Measurements from ENCODE around the gene TSKU. TPM values are rescaled to one million over a fixed set of nuclear protein-coding genes. Genes with fewer than 3 reads are reported as not detected.

Gene TSKU
- total and polyA plus RNA-seq, 4 experiments from 2014 or later = 0.13 TPM; not detected in 3

GRCh38 chr11:76753950-76754349, 29.2 kb upstream of the TSKU start:
- no peak overlapping the region for H3K27ac Mint-ChIP-seq
- no peak for DNase-seq
- no peak overlapping the region for H3K27ac ChIP-seq (ENCODE audit: low read depth, low read length)
- no peaks in the 10 kb centered on the region for H3K27me3 ChIP-seq (ENCODE audit: insufficient read depth, low read length)
- ChIA-PET POLR2A (ENCODE audit: partially characterized antibody) (no interaction called here), CTCF (ENCODE audit: partially characterized antibody) (no interaction called here)
- H3K4me1 Mint-ChIP-seq = no peaks in the 10 kb centered on the region
- H3K36me3 ChIP-seq (ENCODE audit: insufficient read depth, low read length) = no peaks in the 10 kb centered on the region
- H3K4me3 ChIP-seq (ENCODE audit: low read length in 2 of 2) = no peak overlapping the region
- H3K4me1 ChIP-seq (ENCODE audit: insufficient read depth, low read length) = no peaks in the 10 kb centered on the region
- no peaks in the 10 kb centered on the region for H3K36me3 Mint-ChIP-seq
- no peaks in the 10 kb centered on the region for H3K9me3 Mint-ChIP-seq
- no peak overlapping the region for H3K4me3 Mint-ChIP-seq
- no peaks in the 10 kb centered on the region for H3K9me3 ChIP-seq (ENCODE audit: control insufficient read depth in 1 of 2, low read length in 2 of 2)
- intact Hi-C loops (cut with micrococcal nuclease) = no loop called here
- peaks cover 2 to 4% of the 10 kb centered on the region in 2 donors for H3K27me3 Mint-ChIP-seq

DNA sequence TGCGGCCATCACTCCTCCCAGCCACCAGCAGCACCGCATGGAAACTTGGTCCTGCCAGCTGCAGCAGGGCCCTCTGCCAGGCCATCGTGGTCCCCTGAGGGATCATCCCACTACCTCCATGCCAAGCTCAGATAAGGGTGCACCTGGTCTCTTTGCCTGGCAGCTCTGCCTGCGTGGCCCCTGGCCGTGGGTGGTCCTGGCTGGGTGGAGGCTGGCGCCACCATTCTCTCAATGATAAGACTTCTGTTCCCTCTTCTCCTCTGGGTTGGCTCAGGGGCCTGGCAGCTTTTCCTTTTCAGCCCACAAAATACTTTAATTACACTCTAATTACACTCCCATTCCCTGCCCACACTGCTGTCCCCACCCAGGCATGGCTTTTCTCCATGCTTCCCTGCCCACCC, 26.8 kb upstream of the TSKU start:
- Histone ChIP-seq H3K27me3 (ENCODE audit: insufficient read depth, low read length) (no peaks in the 10 kb centered on the region), H3K9me3 (ENCODE audit: control insufficient read depth in 1 of 2, low read length in 2 of 2) (no peaks in the 10 kb centered on the region), H3K4me3 (ENCODE audit: low read length in 2 of 2) (no peak overlapping the region), H3K4me1 (ENCODE audit: insufficient read depth, low read length) (no peaks in the 10 kb centered on the region), H3K36me3 (ENCODE audit: insufficient read depth, low read length) (no peaks in the 10 kb centered on the region), H3K27ac (ENCODE audit: low read depth, low read length) (no peak overlapping the region)
- CTCF ChIA-PET (ENCODE audit: partially characterized antibody) = interaction anchor here (1.3 kb wide), 1 partner anchor 34 kb away, joined by 4 read pairs; no protein-coding TSS in a partner anchor
- Mint-ChIP-seq H3K9me3 (no peaks in the 10 kb centered on the region), H3K4me1 (no peaks in the 10 kb centered on the region), H3K4me3 (no peak overlapping the region), H3K36me3 (no peaks in the 10 kb centered on the region), H3K27ac (no peak overlapping the region), H3K27me3 (peaks cover 2 to 3% of the 10 kb centered on the region in 2 donors)
- intact Hi-C loops (cut with micrococcal nuclease) = no loop called here
- POLR2A ChIA-PET (ENCODE audit: partially characterized antibody) = no interaction called here
- DNase-seq = no peak

DNA sequence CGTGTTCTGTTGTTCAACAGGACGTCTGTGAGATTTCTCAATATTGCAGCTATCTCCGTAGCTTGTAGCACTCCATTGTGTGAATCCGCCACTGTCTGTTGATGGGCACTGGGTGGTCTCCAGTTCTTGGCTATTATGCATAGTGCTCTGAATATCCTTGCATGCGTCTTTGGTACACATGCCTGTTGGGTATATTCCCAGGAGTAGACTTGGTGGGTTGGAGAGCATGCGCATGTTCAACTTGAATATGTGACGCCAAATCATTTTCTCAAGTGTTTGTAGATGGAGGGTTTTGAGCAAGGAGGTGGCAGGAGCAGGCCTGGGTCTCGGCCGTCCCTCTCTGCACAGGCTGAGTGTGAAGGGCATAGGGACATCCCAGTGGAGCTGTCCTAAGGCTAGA, 24.8 kb upstream of the TSKU start:
- no peaks in the 10 kb centered on the region for H3K9me3 Mint-ChIP-seq
- intact Hi-C loops (cut with micrococcal nuclease) = no loop called here
- H3K4me1 ChIP-seq (ENCODE audit: insufficient read depth, low read length) = no peaks in the 10 kb centered on the region
- no peak overlapping the region for H3K4me3 ChIP-seq (ENCODE audit: low read length in 2 of 2)
- no peaks in the 10 kb centered on the region for H3K36me3 ChIP-seq (ENCODE audit: insufficient read depth, low read length)
- no peaks in the 10 kb centered on the region for H3K36me3 Mint-ChIP-seq
- H3K27me3 ChIP-seq (ENCODE audit: insufficient read depth, low read length) = no peaks in the 10 kb centered on the region
- peaks cover 1 to 2% of the 10 kb centered on the region in 2 donors for H3K27me3 Mint-ChIP-seq
- ChIA-PET POLR2A (ENCODE audit: partially characterized antibody) (no interaction called here), CTCF (ENCODE audit: partially characterized antibody) (interaction anchor here (1.4 kb wide), 1 partner anchor 35 kb away, joined by 4 read pairs; no protein-coding TSS in a partner anchor)
- no peaks in the 10 kb centered on the region for H3K9me3 ChIP-seq (ENCODE audit: control insufficient read depth in 1 of 2, low read length in 2 of 2)
- H3K27ac ChIP-seq (ENCODE audit: low read depth, low read length) = no peak overlapping the region
- H3K4me3 Mint-ChIP-seq = no peak overlapping the region
- no peak for DNase-seq
- no peak overlapping the region for H3K27ac Mint-ChIP-seq
- no peaks in the 10 kb centered on the region for H3K4me1 Mint-ChIP-seq

DNA sequence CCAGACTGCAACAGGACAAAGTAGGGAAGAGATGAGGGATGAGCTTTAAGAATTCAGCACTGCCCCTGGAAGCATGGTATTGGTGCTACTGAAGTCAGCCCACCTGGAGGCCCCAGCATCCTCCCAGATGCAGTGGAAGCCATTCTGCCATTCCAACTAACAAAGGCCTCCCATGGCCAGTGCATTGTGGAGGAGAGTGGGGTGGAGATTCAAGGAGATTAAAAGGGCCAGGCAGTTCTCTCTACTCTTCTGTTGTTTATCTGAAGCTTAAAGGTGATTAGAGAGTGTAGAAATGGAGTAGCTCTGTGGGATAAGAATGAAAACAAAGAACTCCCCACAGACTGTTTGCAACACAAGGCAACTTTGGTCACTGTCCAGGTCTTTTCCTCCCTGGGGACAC, 24.1 kb upstream of the TSKU start:
- Mint-ChIP-seq H3K4me3 (no peak overlapping the region), H3K36me3 (no peaks in the 10 kb centered on the region), H3K27ac (no peak overlapping the region), H3K4me1 (no peaks in the 10 kb centered on the region), H3K9me3 (no peaks in the 10 kb centered on the region), H3K27me3 (peaks cover 1 to 2% of the 10 kb centered on the region in 2 donors)
- DNase-seq = no peak
- Histone ChIP-seq H3K4me3 (ENCODE audit: low read length in 2 of 2) (no peak overlapping the region), H3K27me3 (ENCODE audit: insufficient read depth, low read length) (no peaks in the 10 kb centered on the region), H3K4me1 (ENCODE audit: insufficient read depth, low read length) (no peaks in the 10 kb centered on the region), H3K36me3 (ENCODE audit: insufficient read depth, low read length) (no peaks in the 10 kb centered on the region), H3K9me3 (ENCODE audit: control insufficient read depth in 1 of 2, low read length in 2 of 2) (no peaks in the 10 kb centered on the region), H3K27ac (ENCODE audit: low read depth, low read length) (no peak overlapping the region)
- ChIA-PET CTCF (ENCODE audit: partially characterized antibody) (interaction anchor here (1.4 kb wide), 1 partner anchor 36 kb away, joined by 4 read pairs; no protein-coding TSS in a partner anchor), POLR2A (ENCODE audit: partially characterized antibody) (no interaction called here)
- intact Hi-C loops (cut with micrococcal nuclease) = no loop called here

DNA sequence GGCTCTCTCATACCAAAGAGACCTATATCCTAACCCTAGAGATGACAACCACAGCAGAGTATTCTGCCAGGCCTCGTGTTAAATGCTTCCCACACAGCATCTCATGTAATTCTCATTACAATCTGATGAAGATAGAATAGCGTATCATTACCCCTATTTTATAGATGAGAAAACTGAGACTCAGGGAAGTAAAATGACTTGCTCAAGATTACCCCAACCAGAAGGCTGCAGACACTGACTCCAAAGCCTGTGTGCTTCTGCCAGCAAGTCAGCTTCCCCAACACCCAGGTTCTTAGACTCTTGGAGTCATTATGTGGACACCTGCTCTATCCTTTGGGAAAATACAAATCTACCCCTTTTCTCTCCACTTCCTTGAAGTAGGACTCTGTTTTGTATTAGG, 23.6 kb upstream of the TSKU start:
- Mint-ChIP-seq H3K27me3 (peaks cover 1 to 2% of the 10 kb centered on the region in 2 donors), H3K9me3 (no peaks in the 10 kb centered on the region), H3K36me3 (no peaks in the 10 kb centered on the region), H3K27ac (no peak overlapping the region), H3K4me1 (no peaks in the 10 kb centered on the region), H3K4me3 (no peak overlapping the region)
- CTCF ChIA-PET (ENCODE audit: partially characterized antibody) = interaction anchor here (1.4 kb wide), 1 partner anchor 36 kb away, joined by 4 read pairs; no protein-coding TSS in a partner anchor
- intact Hi-C loops (cut with micrococcal nuclease) = no loop called here
- DNase-seq = no peak
- Histone ChIP-seq H3K4me3 (ENCODE audit: low read length in 2 of 2) (no peak overlapping the region), H3K27ac (ENCODE audit: low read depth, low read length) (no peak overlapping the region), H3K36me3 (ENCODE audit: insufficient read depth, low read length) (no peaks in the 10 kb centered on the region), H3K27me3 (ENCODE audit: insufficient read depth, low read length) (no peaks in the 10 kb centered on the region), H3K9me3 (ENCODE audit: control insufficient read depth in 1 of 2, low read length in 2 of 2) (no peaks in the 10 kb centered on the region), H3K4me1 (ENCODE audit: insufficient read depth, low read length) (no peaks in the 10 kb centered on the region)
- POLR2A ChIA-PET (ENCODE audit: partially characterized antibody) = no interaction called here

DNA sequence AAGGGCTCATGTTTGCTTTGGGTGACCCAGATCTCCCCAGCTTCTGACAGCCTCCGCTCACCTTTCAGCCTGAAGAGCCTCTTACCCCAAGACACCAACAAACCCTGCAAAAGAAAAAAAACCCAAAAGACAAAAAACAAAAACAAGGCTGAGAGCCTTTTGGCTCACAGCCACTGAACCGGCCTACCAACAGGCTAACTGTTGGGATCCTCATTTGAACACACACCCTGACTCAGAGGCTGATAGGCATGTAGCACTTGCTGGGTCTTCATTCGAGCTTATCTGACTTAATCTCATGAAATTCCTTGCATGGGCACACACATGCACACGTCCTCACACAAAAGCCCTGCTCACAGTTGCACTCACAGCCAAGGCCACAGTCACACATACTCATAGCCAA, 22.9 kb upstream of the TSKU start:
- no peaks in the 10 kb centered on the region for H3K4me1 ChIP-seq (ENCODE audit: insufficient read depth, low read length)
- H3K27me3 Mint-ChIP-seq = peaks cover 1 to 2% of the 10 kb centered on the region in 2 donors
- H3K27me3 ChIP-seq (ENCODE audit: insufficient read depth, low read length) = no peaks in the 10 kb centered on the region
- no peaks in the 10 kb centered on the region for H3K36me3 ChIP-seq (ENCODE audit: insufficient read depth, low read length)
- no peak overlapping the region for H3K4me3 Mint-ChIP-seq
- ChIA-PET POLR2A (ENCODE audit: partially characterized antibody) (no interaction called here), CTCF (ENCODE audit: partially characterized antibody) (interaction anchor here (0.7 kb wide), 1 partner anchor 38 kb away, joined by 3 read pairs; no protein-coding TSS in a partner anchor)
- H3K4me1 Mint-ChIP-seq = no peaks in the 10 kb centered on the region
- no peaks in the 10 kb centered on the region for H3K9me3 Mint-ChIP-seq
- intact Hi-C loops (cut with micrococcal nuclease) = no loop called here
- no peak overlapping the region for H3K4me3 ChIP-seq (ENCODE audit: low read length in 2 of 2)
- H3K9me3 ChIP-seq (ENCODE audit: control insufficient read depth in 1 of 2, low read length in 2 of 2) = no peaks in the 10 kb centered on the region
- no peak overlapping the region for H3K27ac Mint-ChIP-seq
- H3K27ac ChIP-seq (ENCODE audit: low read depth, low read length) = no peak overlapping the region
- no peak for DNase-seq
- H3K36me3 Mint-ChIP-seq = no peaks in the 10 kb centered on the region

DNA sequence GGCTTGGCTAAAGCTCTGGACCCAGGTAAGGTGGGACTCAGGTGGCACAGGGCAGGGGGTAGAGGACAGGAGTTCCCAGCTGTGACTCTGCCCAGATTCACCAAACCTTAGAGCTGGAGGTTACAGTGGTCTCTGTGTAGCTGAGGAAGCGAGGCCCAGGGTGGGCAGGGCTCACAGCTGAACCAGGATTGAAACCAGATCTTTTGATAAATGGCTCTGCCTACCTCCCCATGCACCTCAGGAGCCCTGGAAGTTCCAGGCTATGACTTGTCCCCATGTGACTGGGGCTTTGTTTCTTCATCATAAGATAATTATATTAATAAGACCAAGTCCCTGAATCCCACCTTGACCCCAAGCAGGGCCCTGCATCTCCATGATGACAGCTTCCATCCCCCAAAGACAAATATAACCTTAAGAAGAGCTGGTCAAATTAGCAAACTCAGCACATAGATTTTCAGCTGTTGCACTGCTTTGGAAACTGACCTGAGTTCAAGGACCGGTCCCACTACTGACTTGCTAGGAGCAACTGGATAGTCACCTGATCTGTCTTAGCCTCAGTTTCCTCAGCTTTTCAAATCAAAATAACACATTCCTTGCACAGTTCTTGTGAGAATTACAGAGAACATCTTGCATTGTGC, 21.3 kb upstream of the TSKU start:
- H3K4me1 Mint-ChIP-seq = peaks cover under 1 to 4% (median 2%) of the 10 kb centered on the region in 4 donors
- Histone ChIP-seq H3K9me3 (ENCODE audit: control insufficient read depth in 1 of 2, low read length in 2 of 2) (no peaks in the 10 kb centered on the region), H3K4me1 (ENCODE audit: insufficient read depth, low read length) (peaks cover under 1% of the 10 kb centered on the region), H3K27me3 (ENCODE audit: insufficient read depth, low read length) (no peaks in the 10 kb centered on the region), H3K36me3 (ENCODE audit: insufficient read depth, low read length) (no peaks in the 10 kb centered on the region), H3K27ac (ENCODE audit: low read depth, low read length) (no peak overlapping the region), H3K4me3 (ENCODE audit: low read length in 2 of 2) (no peak overlapping the region)
- no peaks in the 10 kb centered on the region for H3K9me3 Mint-ChIP-seq
- POLR2A ChIA-PET (ENCODE audit: partially characterized antibody) = no interaction called here
- CTCF ChIA-PET (ENCODE audit: partially characterized antibody) = interaction anchor here (0.8 kb wide), 1 partner anchor 9 kb away, joined by 3 read pairs; no protein-coding TSS in a partner anchor
- no peak overlapping the region for H3K4me3 Mint-ChIP-seq
- H3K36me3 Mint-ChIP-seq = no peaks in the 10 kb centered on the region
- no peak overlapping the region for H3K27ac Mint-ChIP-seq
- H3K27me3 Mint-ChIP-seq = peaks cover 0 to 1% of the 10 kb centered on the region in 2 donors
- no peak for DNase-seq
- intact Hi-C loops (cut with micrococcal nuclease) = no loop called here
